ENCODE data around the gene POLR1G.

Gene POLR1G

GRCh38 chr19:45448887-45449299 is 42.4 kb downstream of the POLR1G start:
- no peak for DNase-seq

- no peak for DNase-seq
These were observed 43.5 kb downstream of the POLR1G start for GRCh38 chr19:45450012-45450333.

- DNase-seq, result peak; percentile 37 to 50
These were observed 44.8 kb downstream of the POLR1G start for GRCh38 chr19:45451131-45451849.

GRCh38 chr19:45451850-45452387 is 45.5 kb downstream of the POLR1G start:
- DNase-seq, result no peak

- DNase-seq, result peak; percentile 58 to 64
These were observed 49.5 kb downstream of the POLR1G start for GRCh38 chr19:45455707-45456499.

GRCh38 chr19:45456500-45456815 is 50.0 kb downstream of the POLR1G start:
- DNase-seq, result no peak

- DNase-seq, result no peak
These were observed 51.3 kb downstream of the POLR1G start for GRCh38 chr19:45457776-45458175.
